GM12878 (cell line): ENCODE results near the gene GARIN3. TPM values are rescaled to one million over a fixed set of nuclear protein-coding genes. Genes with fewer than 3 reads are reported as not detected.

Source experiments
- ATAC-seq: fragments of 200-7000 bp; cut with Tn5 transposase; 3 replicates; pipeline ENCODE4 v1.9.1; 2020; ENCODE audit warnings: mild to moderate bottlenecking, moderate library complexity
- BruUV-seq: library from RNA; stranded (reverse); fragments of 400-500 nt; replicated peaks from 2 replicates; lab custom pipeline; 2021; lab: Mats Ljungman, UMichigan
- CTCF ChIA-PET: fragments of 300-600 bp; sonication (Branson Sonifier 250); formaldehyde crosslinking; extraction: SDS; loops from one replicate; lab custom pipeline; 2021; ENCODE audit warnings: inconsistent platforms; lab: Yijun Ruan, JAX
- POLR2A ChIA-PET: fragments of 350-600 bp; formaldehyde crosslinking; extraction: SDS; loops from one replicate; lab custom pipeline; 2021; ENCODE audit warnings: inconsistent platforms; lab: Charles Lee
- RAD21 ChIA-PET: fragments of 300-600 bp; sonication (Branson Sonifier 250); formaldehyde crosslinking; loops from one replicate; lab custom pipeline; 2023; ENCODE audit warnings: antibody characterized with exemption; ENCODE audit not compliant: unreplicated experiment; lab: Charles Lee
- SMC1A ChIA-PET: fragments of 300-600 bp; sonication (Branson Sonifier 250); formaldehyde crosslinking; loops from one replicate; lab custom pipeline; 2023; ENCODE audit not compliant: unreplicated experiment, uncharacterized antibody; lab: Charles Lee
- DNase-seq: peaks from one replicate; pipeline ENCODE4 v3.0.0-alpha.2; 2011; ENCODE audit warnings: low read depth, low spot score
- FAIRE-seq: peaks from 3 replicates; lab custom pipeline; 2011; peaks lifted over from hg19 to GRCh38; lab: Jason Lieb, UNC
- H2AFZ ChIP-seq: 2 replicates; pipeline ENCODE4 v1.6.0; 2011; ENCODE audit warnings: low read depth, low read length, control low read depth; ENCODE audit not compliant: control insufficient read depth
- H3K27ac ChIP-seq: 2 replicates; pipeline ENCODE4 v1.5.1; 2011; ENCODE audit warnings: control low read depth; ENCODE audit not compliant: control insufficient read depth, insufficient read depth
- H3K27me3 ChIP-seq, 2 experiments: replicated peaks in 1 of 2; 2 replicates each; pipeline versions ENCODE4 v1.6.0 to v1.6.1; 2011; ENCODE audit warnings: low read length in 1 of 2; ENCODE audit not compliant: control insufficient read depth in 2 of 2, insufficient read depth in 2 of 2
- H3K36me3 ChIP-seq, 2 experiments: 2 replicates each; pipeline ENCODE4 v1.5.1; 2011; ENCODE audit warnings: low read length in 1 of 2; ENCODE audit not compliant: control insufficient read depth in 2 of 2, insufficient read depth in 2 of 2
- H3K4me1 ChIP-seq: 2 replicates; pipeline ENCODE4 v1.6.1; 2011; ENCODE audit warnings: mild to moderate bottlenecking, low read length, moderate library complexity, mixed read lengths; ENCODE audit not compliant: control insufficient read depth, insufficient read depth
- H3K4me2 ChIP-seq: 2 replicates; pipeline ENCODE4 v1.6.0; 2011; ENCODE audit warnings: control low read depth; ENCODE audit not compliant: control insufficient read depth, insufficient read depth
- H3K4me3 ChIP-seq: fragments of 200-600 bp; sonication (generic); 2 replicates; pipeline ENCODE4 v1.5.1; 2016
- H3K79me2 ChIP-seq: 2 replicates; pipeline ENCODE4 v1.6.0; 2011; ENCODE audit warnings: low read length; ENCODE audit not compliant: control insufficient read depth, insufficient read depth
- H3K9ac ChIP-seq: 2 replicates; pipeline ENCODE4 v1.8.0; 2011; ENCODE audit warnings: low read length, control low read depth, mixed read lengths; ENCODE audit not compliant: control insufficient read depth, insufficient read depth
- H3K9me3 ChIP-seq: replicated peaks from 3 replicates; pipeline ENCODE4 v1.5.1; 2011; ENCODE audit warnings: mild to moderate bottlenecking, low read length; ENCODE audit not compliant: control insufficient read depth, insufficient read depth
- H4K20me1 ChIP-seq: 2 replicates; pipeline ENCODE4 v1.6.0; 2011; ENCODE audit not compliant: control insufficient read depth, insufficient read depth
- BCL11A ChIP-seq: IDR thresholded peaks from 2 replicates; pipeline ENCODE4 v1.6.1; 2011; ENCODE audit warnings: low read depth, low read length
- BHLHE40 ChIP-seq, 2 experiments: fragments of 450-650 bp in 1 of 2; IDR thresholded peaks; 2 replicates each; pipeline ENCODE4 v1.6.1; 2011 to 2017; ENCODE audit warnings: low read depth in 2 of 2, borderline replicate concordance in 1 of 2, improper control_type of control experiment in 1 of 2, low read length in 1 of 2, mild to moderate bottlenecking in 1 of 2
- BRCA1 ChIP-seq: IDR thresholded peaks from 2 replicates; pipeline ENCODE4 v1.6.1; 2011; ENCODE audit warnings: low read depth, low read length, improper control_type of control experiment
- CBFB ChIP-seq: IDR thresholded peaks from 2 replicates; pipeline ENCODE4 v1.6.1; 2016; ENCODE audit warnings: antibody characterized with exemption, low read depth
- CBX5 ChIP-seq: sonication (generic); IDR thresholded peaks from 2 replicates; pipeline ENCODE4 v1.6.1; 2016; ENCODE audit warnings: low read depth, moderate library complexity, mild to moderate bottlenecking, inconsistent platforms
- CHD2 ChIP-seq: IDR thresholded peaks from 2 replicates; pipeline ENCODE4 v1.6.1; 2011; ENCODE audit warnings: low read depth, low read length, improper control_type of control experiment, borderline replicate concordance
- CHD4 ChIP-seq: fragments of 200-600 bp; sonication (generic); IDR thresholded peaks from 2 replicates; pipeline ENCODE4 v1.6.1; 2016; ENCODE audit warnings: mild to moderate bottlenecking
- DPF2 ChIP-seq: fragments of 450-650 bp; IDR thresholded peaks from 2 replicates; pipeline ENCODE4 v1.6.1; 2017; ENCODE audit warnings: mild to moderate bottlenecking
- GATAD2B ChIP-seq: fragments of 450-650 bp; conservative IDR thresholded peaks from 2 replicates; pipeline ENCODE4 v1.6.1; 2017; ENCODE audit warnings: low read depth, mild to moderate bottlenecking, moderate library complexity
- IRF4 ChIP-seq: IDR thresholded peaks from 2 replicates; pipeline ENCODE4 v1.6.1; 2011; ENCODE audit warnings: low read depth, low read length
- KAT2A ChIP-seq: conservative IDR thresholded peaks from 2 replicates; pipeline ENCODE4 v1.6.1; 2011; ENCODE audit warnings: low read depth, low read length; ENCODE audit not compliant: control insufficient read depth
- NBN ChIP-seq: fragments of 450-650 bp; IDR thresholded peaks from 2 replicates; pipeline ENCODE4 v1.6.1; 2016
- PML ChIP-seq: IDR thresholded peaks from 2 replicates; pipeline ENCODE4 v1.6.1; 2012; ENCODE audit warnings: low read length, inconsistent platforms
- POLR2A ChIP-seq: IDR thresholded peaks from 2 replicates; pipeline ENCODE4 v1.6.1; 2011; ENCODE audit warnings: low read depth, mild to moderate bottlenecking, low read length
- POLR2AphosphoS5 ChIP-seq: IDR thresholded peaks from 2 replicates; pipeline ENCODE4 v1.6.1; 2011; ENCODE audit warnings: mild to moderate bottlenecking, low read length, inconsistent platforms
- SMAD5 ChIP-seq: IDR thresholded peaks from 2 replicates; pipeline ENCODE4 v1.6.1; 2016; ENCODE audit warnings: antibody characterized with exemption, low read depth
- SMARCA5 ChIP-seq: fragments of 450-650 bp; IDR thresholded peaks from 2 replicates; pipeline ENCODE4 v1.6.1; 2017; ENCODE audit warnings: mild to moderate bottlenecking
- SRF ChIP-seq, 2 experiments: IDR thresholded peaks; 2 replicates each; pipeline ENCODE4 v1.6.1; 2011; ENCODE audit warnings: low read depth in 2 of 2, low read length in 2 of 2, mild to moderate bottlenecking in 1 of 2, moderate library complexity in 1 of 2
- TCF12 ChIP-seq: IDR thresholded peaks from 2 replicates; pipeline ENCODE4 v1.6.1; 2011; ENCODE audit warnings: low read depth, mild to moderate bottlenecking, low read length
- YY1 ChIP-seq: IDR thresholded peaks from 2 replicates; pipeline ENCODE4 v1.6.1; 2011; ENCODE audit warnings: low read depth, mild to moderate bottlenecking, low read length
- ZBED1 ChIP-seq: IDR thresholded peaks from 2 replicates; pipeline ENCODE4 v1.6.1; 2016; ENCODE audit warnings: borderline replicate concordance
- WGBS: methylation state at CpG from one replicate; pipeline ENCODE4 v1.1.6; 2016; ENCODE audit warnings: low lambda C conversion rate; ENCODE audit not compliant: insufficient replicate concordance, insufficient coverage; ENCODE audit errors: missing lambda C conversion rate; 5-methylcytosine and 5-hydroxymethylcytosine counted together
- in situ Hi-C: fragments of 300-500 bp; cut with MboI; formaldehyde crosslinking; loops from 9 replicates; pipeline ENCODE4 v1.14.3; 2018; ENCODE audit warnings: mixed read lengths
- intact Hi-C: fragments of 100-400 bp; cut with micrococcal nuclease; formaldehyde crosslinking; loops from one replicate; pipeline ENCODE4 v1.14.2; 2022; ENCODE audit not compliant: unreplicated experiment
- polyA plus RNA-seq, 11 experiments: library from polyadenylated mRNA; depleted of rRNA in 4 of 11; unstranded in 6 of 11; stranded (reverse) in 5 of 11; fragments of >200 nt; fragmentation: Nextera tagmentation in 4 of 11; fragmentation: Illumina TruSeq in 1 of 11; extraction: Ambion mirVana in 4 of 11; extraction: Trizol in 1 of 11; gene quantifications; 1 replicate in 1 of 11; 2 replicates in 10 of 11; pipeline versions ENCODE4 v1.2.1 to v1.2.3, GENCODE V29; 2011 to 2016; ENCODE audit warnings: inconsistent platforms in 2 of 11, missing spikeins in 2 of 11, low read depth in 1 of 11
- total RNA-seq, 4 experiments: library from RNA; depleted of rRNA in 3 of 4; stranded (reverse); fragments of >200 nt in 3 of 4; fragmentation: Illumina TruSeq in 1 of 4; extraction: Trizol in 1 of 4; gene quantifications; 2 replicates each; pipeline versions ENCODE4 v1.2.1 to v1.2.3, GENCODE V29; 2013 to 2021
- TF ChIP-seq, protein P1 (sequence below): IDR thresholded peaks from 2 replicates; pipeline ENCODE4 v1.6.1; 2012; ENCODE audit warnings: low read depth, low read length, improper control_type of control experiment
- TF ChIP-seq, protein P2 (sequence below): IDR thresholded peaks from 2 replicates; pipeline ENCODE4 v1.6.1; 2012; ENCODE audit warnings: low read depth, low read length, improper control_type of control experiment
- TF ChIP-seq, protein P3 (sequence below): fragments of 450-650 bp; IDR thresholded peaks from 2 replicates; pipeline ENCODE4 v1.6.1; 2016; ENCODE audit warnings: mild to moderate bottlenecking

The GARIN3 gene
- total and polyA plus RNA-seq, 10 of the 15 experiments (the other 5 are each of a cell fraction or from before 2014, with no cell fraction given): 0.15 TPM; not detected in 9

DNA sequence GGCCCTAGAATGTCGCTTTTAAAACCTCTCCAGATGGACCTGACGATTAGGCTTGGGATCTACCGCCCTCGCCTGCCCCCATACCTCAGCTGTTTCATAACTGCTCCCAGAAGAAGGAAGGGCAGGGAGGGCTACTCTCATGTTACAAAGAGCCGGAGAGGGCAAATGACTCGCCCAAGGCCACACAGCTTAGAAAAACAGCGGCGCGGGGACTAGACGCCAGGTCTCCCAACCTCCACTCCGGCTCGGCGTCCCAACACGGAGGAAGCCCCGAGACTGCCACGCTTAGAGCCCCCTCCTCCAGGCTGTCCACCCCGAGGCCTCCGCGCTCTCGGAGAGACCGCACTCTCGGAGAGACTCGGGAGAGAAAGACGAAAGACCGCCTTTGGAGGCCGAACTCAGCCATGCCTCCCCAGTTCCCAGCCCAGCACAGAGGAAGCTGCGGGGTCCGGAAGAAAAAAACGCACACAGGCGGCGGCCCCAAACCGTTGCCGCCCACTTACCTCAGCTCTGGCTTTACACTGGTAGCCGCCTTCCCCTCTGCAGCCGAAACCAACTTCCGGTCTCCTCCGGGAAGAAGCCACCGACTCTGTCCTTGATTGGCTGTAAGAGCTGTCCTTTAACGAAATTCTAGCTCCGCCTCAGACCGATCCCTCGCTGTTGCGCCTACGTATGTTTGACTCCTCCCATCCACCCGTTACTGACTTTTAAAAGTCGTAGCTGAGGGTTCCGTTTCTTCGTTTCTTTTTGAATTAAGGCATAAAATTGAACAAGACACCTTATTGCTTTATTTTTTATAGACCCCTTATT, 23.5 kb downstream of the GARIN3 start, which contains the start of gene MED7:
Gene MED7 (minus strand): TSS at position 549 of the 810 bp plus-strand sequence. CDS start 3,434 bp downstream, outside the sequence.
- Histone ChIP-seq H3K27me3 (no peaks in the 10 kb centered on the region), H3K4me1 (peaks cover 7% of the 10 kb centered on the region), H4K20me1 (no peaks in the 10 kb centered on the region), H3K4me2 (peak within 1 kb of the TSS; percentile 89), H3K4me3 (peak within 1 kb of the TSS; percentile 88), H3K9me3 (no peaks in the 10 kb centered on the region), H3K36me3 (peaks cover 0 to 6% of the 10 kb centered on the region in 2 experiments; a peak in 2 of 4 replicates), H3K27ac (peak within 1 kb of the TSS; percentile 99), H2AFZ (peak within 1 kb of the TSS; percentile 94), H3K79me2 (peaks cover 23% of the 10 kb centered on the region), H3K9ac (peak within 1 kb of the TSS; percentile 100)
- ChIA-PET CTCF (interaction anchor here (0.7 to 3.7 kb wide), 20 partner anchors 10 to 1996 kb away, joined by 3 to 27 read pairs (median 5); no protein-coding TSS in a partner anchor), SMC1A (interaction anchor here (0.6 to 2.8 kb wide), 37 partner anchors 10 to 455 kb away, joined by 3 to 21 read pairs (median 4); no protein-coding TSS in a partner anchor), POLR2A (interaction anchor here (0.5 to 2.9 kb wide), 26 partner anchors 10 to 255 kb away, joined by 3 to 27 read pairs (median 4); partner anchors contain the start of gene CYFIP2), RAD21 (interaction anchor here (0.8 to 2.8 kb wide), 32 partner anchors 10 to 768 kb away, joined by 3 to 20 read pairs (median 4); partner anchors contain the start of gene CYFIP2)
- under 1% methylated on average over 48 of the region's 48 CpGs for WGBS
- DNase-seq (peak; percentile 99), FAIRE-seq (peak; percentile 100), ATAC-seq (peak; percentile 100)
- intact Hi-C loops (loop anchor here (10.0 kb wide), 1 partner anchor 602 kb away; the partner anchor contains the start of gene LSM11), in situ Hi-C loops (no loop called here)
- BruUV-seq: TSS peak; percentile 82
- TF ChIP-seq CBFB: peak; percentile 68
- peak; percentile 70; the same call in 1 of the 2 replicates for TF ChIP-seq SMAD5
- TF ChIP-seq BRCA1: no peak
- peak; percentile 91 for TF ChIP-seq SMARCA5
- TF ChIP-seq, protein P1, sequence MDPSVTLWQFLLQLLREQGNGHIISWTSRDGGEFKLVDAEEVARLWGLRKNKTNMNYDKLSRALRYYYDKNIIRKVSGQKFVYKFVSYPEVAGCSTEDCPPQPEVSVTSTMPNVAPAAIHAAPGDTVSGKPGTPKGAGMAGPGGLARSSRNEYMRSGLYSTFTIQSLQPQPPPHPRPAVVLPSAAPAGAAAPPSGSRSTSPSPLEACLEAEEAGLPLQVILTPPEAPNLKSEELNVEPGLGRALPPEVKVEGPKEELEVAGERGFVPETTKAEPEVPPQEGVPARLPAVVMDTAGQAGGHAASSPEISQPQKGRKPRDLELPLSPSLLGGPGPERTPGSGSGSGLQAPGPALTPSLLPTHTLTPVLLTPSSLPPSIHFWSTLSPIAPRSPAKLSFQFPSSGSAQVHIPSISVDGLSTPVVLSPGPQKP: peak; percentile 71
- peak; percentile 88 for TF ChIP-seq PML
- TF ChIP-seq BHLHE40 (IDR thresholded peaks at IDR 0.05; ENCODE audit: borderline replicate concordance in 1 of 2, low read depth in 2 of 2, low read length in 1 of 2): no peak
- 0 out of 2 replicates have a peak, but pooled peaks have one; percentile 45 for TF ChIP-seq TCF12
- TF ChIP-seq YY1: peak; percentile 75; the same call in 1 of the 2 replicates
- TF ChIP-seq CHD2: peak; percentile 78; the same call in 1 of the 2 replicates
- TF ChIP-seq BCL11A: no peak
- TF ChIP-seq NBN: peak; percentile 26
- TF ChIP-seq, protein P2, sequence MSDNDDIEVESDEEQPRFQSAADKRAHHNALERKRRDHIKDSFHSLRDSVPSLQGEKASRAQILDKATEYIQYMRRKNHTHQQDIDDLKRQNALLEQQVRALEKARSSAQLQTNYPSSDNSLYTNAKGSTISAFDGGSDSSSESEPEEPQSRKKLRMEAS: peak; percentile 7; the same call in 1 of the 2 replicates
- TF ChIP-seq GATAD2B: peak; percentile 76
- peak; percentile 96 for TF ChIP-seq POLR2A
- no peak for TF ChIP-seq IRF4
- peak; percentile 91 for TF ChIP-seq POLR2AphosphoS5
- TF ChIP-seq, protein P3, sequence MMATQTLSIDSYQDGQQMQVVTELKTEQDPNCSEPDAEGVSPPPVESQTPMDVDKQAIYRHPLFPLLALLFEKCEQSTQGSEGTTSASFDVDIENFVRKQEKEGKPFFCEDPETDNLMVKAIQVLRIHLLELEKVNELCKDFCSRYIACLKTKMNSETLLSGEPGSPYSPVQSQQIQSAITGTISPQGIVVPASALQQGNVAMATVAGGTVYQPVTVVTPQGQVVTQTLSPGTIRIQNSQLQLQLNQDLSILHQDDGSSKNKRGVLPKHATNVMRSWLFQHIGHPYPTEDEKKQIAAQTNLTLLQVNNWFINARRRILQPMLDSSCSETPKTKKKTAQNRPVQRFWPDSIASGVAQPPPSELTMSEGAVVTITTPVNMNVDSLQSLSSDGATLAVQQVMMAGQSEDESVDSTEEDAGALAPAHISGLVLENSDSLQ: peak; percentile 99
- no peak for TF ChIP-seq ZBED1
- no peak for TF ChIP-seq KAT2A
- TF ChIP-seq DPF2: peak; percentile 84
- no peak for TF ChIP-seq SRF (IDR thresholded peaks at IDR 0.05; ENCODE audit: low read depth in 2 of 2, low read length in 2 of 2)
- TF ChIP-seq CHD4: no peak
- 0 out of 2 replicates have a peak, but pooled peaks have one; percentile 71 for TF ChIP-seq CBX5
